ENCODE measurements around the gene INO80E. TPM values are rescaled to one million over a fixed set of nuclear protein-coding genes. Genes with fewer than 3 reads are reported as not detected.
"Not testable (repeated sequence)": the region's sequence is repeated elsewhere in the genome, so short reads cannot be mapped to it uniquely, and the experiment has no call there.

The INO80E gene
- 10 to 100 TPM; 83.8 to 91.1 TPM for total RNA-seq

GRCh38 chr16:29995911-29996765 lies at the start of gene INO80E:
Gene INO80E, plus strand, starts transcription at chr16:29996241. Its CDS starts 70 bp downstream, at chr16:29996311.
- peaks cover 30% of the 10 kb centered on the region for H3K4me1 Mint-ChIP-seq
- H3K27ac Mint-ChIP-seq, result peak within 1 kb of the TSS; percentile 99
- peaks cover 29% of the 10 kb centered on the region for H3K36me3 Mint-ChIP-seq
- DNase-seq, result peak; percentile 100
- no peaks in the 10 kb centered on the region for H3K9me3 Mint-ChIP-seq
- H3K4me3 Mint-ChIP-seq, result peak within 1 kb of the TSS; percentile 99
- no peaks in the 10 kb centered on the region for H3K27me3 Mint-ChIP-seq

- Mint-ChIP-seq H3K27me3 (no peaks in the 10 kb centered on the region), H3K27ac (no peak overlapping the region), H3K4me3 (no peak overlapping the region), H3K9me3 (peaks cover 3% of the 10 kb centered on the region), H3K4me1 (peaks cover under 1% of the 10 kb centered on the region), H3K36me3 (no peaks in the 10 kb centered on the region)
- DNase-seq, result no peak
Observed at GRCh38 chr16:29947897-29948296, 48.1 kb upstream of the INO80E start.

GRCh38 chr16:29950806-29951461 lies 45.1 kb upstream of the INO80E start:
- Mint-ChIP-seq H3K27me3 (no peaks in the 10 kb centered on the region), H3K9me3 (peaks cover 3% of the 10 kb centered on the region), H3K4me3 (no peak overlapping the region), H3K27ac (no peak overlapping the region), H3K4me1 (no peaks in the 10 kb centered on the region), H3K36me3 (no peaks in the 10 kb centered on the region)
- DNase-seq, result no peak

- no peak overlapping the region for H3K27ac Mint-ChIP-seq
- no peaks in the 10 kb centered on the region for H3K4me1 Mint-ChIP-seq
Observed at GRCh38 chr16:29951625-29952365, 44.2 kb upstream of the INO80E start.

GRCh38 chr16:29958756-29959155 lies 37.3 kb upstream of the INO80E start:
- no peaks in the 10 kb centered on the region for H3K27me3 Mint-ChIP-seq
- H3K36me3 Mint-ChIP-seq, result no peaks in the 10 kb centered on the region
- peaks cover 15% of the 10 kb centered on the region for H3K4me1 Mint-ChIP-seq
- DNase-seq, result no peak
- H3K27ac Mint-ChIP-seq, result no peak overlapping the region
- no peak overlapping the region for H3K4me3 Mint-ChIP-seq
- H3K9me3 Mint-ChIP-seq, result no peaks in the 10 kb centered on the region

More at GRCh38 chr16:29951625-29952365, 44.2 kb upstream of the INO80E start:
- no peak for DNase-seq
- no peaks in the 10 kb centered on the region for H3K27me3 Mint-ChIP-seq
- H3K4me3 Mint-ChIP-seq, result no peak overlapping the region
- H3K36me3 Mint-ChIP-seq, result no peaks in the 10 kb centered on the region
- H3K9me3 Mint-ChIP-seq, result peaks cover 3% of the 10 kb centered on the region

GRCh38 chr16:29959293-29959692 lies 36.7 kb upstream of the INO80E start:
- Mint-ChIP-seq H3K27me3 (no peaks in the 10 kb centered on the region), H3K27ac (no peak overlapping the region), H3K36me3 (no peaks in the 10 kb centered on the region), H3K4me3 (no peak overlapping the region), H3K9me3 (no peaks in the 10 kb centered on the region), H3K4me1 (peaks cover 15% of the 10 kb centered on the region)
- DNase-seq, result no peak

- peaks cover 15% of the 10 kb centered on the region for H3K4me1 Mint-ChIP-seq
- H3K36me3 Mint-ChIP-seq, H3K9me3 Mint-ChIP-seq, H3K27me3 Mint-ChIP-seq, H3K27ac Mint-ChIP-seq, H3K4me3 Mint-ChIP-seq, DNase-seq: not testable (repeated sequence)
Observed at GRCh38 chr16:29959821-29960220, 36.2 kb upstream of the INO80E start.

- DNase-seq, result no peak
- Mint-ChIP-seq H3K9me3 (no peaks in the 10 kb centered on the region), H3K36me3 (no peaks in the 10 kb centered on the region), H3K4me1 (peaks cover 16% of the 10 kb centered on the region), H3K27ac (peak overlapping the region; percentile 85), H3K4me3 (peak overlapping the region; percentile 76), H3K27me3 (no peaks in the 10 kb centered on the region)
Observed at GRCh38 chr16:29961127-29961478, 34.9 kb upstream of the INO80E start.

- Mint-ChIP-seq H3K4me1 (peaks cover 16% of the 10 kb centered on the region), H3K27ac (peak within 1 kb of the TSS; percentile 85), H3K36me3 (no peaks in the 10 kb centered on the region), H3K9me3 (no peaks in the 10 kb centered on the region), H3K27me3 (no peaks in the 10 kb centered on the region), H3K4me3 (peak within 1 kb of the TSS; percentile 83)
- peak; percentile 97 for DNase-seq
Observed at GRCh38 chr16:29961479-29962343, 34.3 kb upstream of the INO80E start, which contains the start of gene TMEM219. Gene TMEM219, plus strand, starts transcription at chr16:29962079. Its CDS starts 1,065 bp downstream, at chr16:29963144.

GRCh38 chr16:29962344-29962994 lies 33.6 kb upstream of the INO80E start:
- Mint-ChIP-seq H3K4me1 (peaks cover 16% of the 10 kb centered on the region), H3K27me3 (no peaks in the 10 kb centered on the region), H3K4me3 (peak overlapping the region; percentile 83), H3K36me3 (no peaks in the 10 kb centered on the region), H3K9me3 (no peaks in the 10 kb centered on the region), H3K27ac (peak overlapping the region; percentile 79)
- DNase-seq, result no peak

GRCh38 chr16:29963021-29963743 lies 32.9 kb upstream of the INO80E start:
- Mint-ChIP-seq H3K9me3 (no peaks in the 10 kb centered on the region), H3K36me3 (no peaks in the 10 kb centered on the region), H3K4me1 (peaks cover 16% of the 10 kb centered on the region), H3K27me3 (no peaks in the 10 kb centered on the region), H3K27ac (peak overlapping the region; percentile 79), H3K4me3 (peak overlapping the region; percentile 83)
- DNase-seq, result no peak

GRCh38 chr16:29968205-29968604 lies 27.8 kb upstream of the INO80E start:
- peaks cover 24% of the 10 kb centered on the region for H3K36me3 Mint-ChIP-seq
- H3K27ac Mint-ChIP-seq, result no peak overlapping the region
- H3K4me3 Mint-ChIP-seq, result no peak overlapping the region
- no peak for DNase-seq
- H3K27me3 Mint-ChIP-seq, result no peaks in the 10 kb centered on the region
- peaks cover 8% of the 10 kb centered on the region for H3K4me1 Mint-ChIP-seq
- H3K9me3 Mint-ChIP-seq, result peaks cover 5% of the 10 kb centered on the region

- Mint-ChIP-seq H3K4me3 (no peak overlapping the region), H3K27ac (no peak overlapping the region), H3K36me3 (peaks cover 33% of the 10 kb centered on the region)
Observed at GRCh38 chr16:29971304-29971703, 24.7 kb upstream of the INO80E start.

More at GRCh38 chr16:29971304-29971703, 24.7 kb upstream of the INO80E start:
- Mint-ChIP-seq H3K4me1 (peaks cover 24% of the 10 kb centered on the region), H3K27me3 (no peaks in the 10 kb centered on the region), H3K9me3 (peaks cover 7% of the 10 kb centered on the region)
- DNase-seq, result no peak

All from activated naive CD8-positive, alpha-beta T cell treated with anti-CD3 and anti-CD28 coated beads for 36 hours (primary cell).